ENCODE data around the gene MVK.

MVK gene

DNA sequence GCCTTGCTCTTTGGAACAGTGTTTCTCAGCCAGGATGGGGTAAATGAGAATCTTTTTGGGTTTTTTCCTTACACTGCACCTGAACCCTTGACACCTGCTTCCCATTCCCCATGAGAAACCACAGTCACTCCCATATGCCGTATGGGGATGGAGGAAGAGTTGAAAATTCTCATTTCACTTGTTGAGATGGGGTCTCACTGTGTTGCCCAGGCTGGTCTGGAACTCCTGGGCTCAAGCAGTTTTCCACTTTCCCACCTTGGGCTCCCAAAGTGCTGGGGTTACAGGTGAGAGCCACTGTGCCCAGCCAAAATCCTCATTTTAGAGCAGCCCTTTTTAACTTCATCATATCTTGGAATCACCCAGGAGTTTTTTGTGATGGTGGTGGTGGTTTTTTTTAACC lies 3.7 kb downstream of the MVK start:
- Histone ChIP-seq H3K9ac (ENCODE audit: low read length) (no peak overlapping the region), H3K4me1 (ENCODE audit: control insufficient read depth, insufficient read depth, low read length) (peaks cover 9% of the 10 kb centered on the region), H3K4me3 (ENCODE audit: low read length) (no peak overlapping the region), H3K27me3 (ENCODE audit: control insufficient read depth, insufficient read depth, low read length) (no peaks in the 10 kb centered on the region), H3K36me3 (ENCODE audit: control insufficient read depth, insufficient read depth, low read length) (peaks cover 23% of the 10 kb centered on the region), H3K27ac (ENCODE audit: low read depth, low read length) (no peak overlapping the region)

DNA sequence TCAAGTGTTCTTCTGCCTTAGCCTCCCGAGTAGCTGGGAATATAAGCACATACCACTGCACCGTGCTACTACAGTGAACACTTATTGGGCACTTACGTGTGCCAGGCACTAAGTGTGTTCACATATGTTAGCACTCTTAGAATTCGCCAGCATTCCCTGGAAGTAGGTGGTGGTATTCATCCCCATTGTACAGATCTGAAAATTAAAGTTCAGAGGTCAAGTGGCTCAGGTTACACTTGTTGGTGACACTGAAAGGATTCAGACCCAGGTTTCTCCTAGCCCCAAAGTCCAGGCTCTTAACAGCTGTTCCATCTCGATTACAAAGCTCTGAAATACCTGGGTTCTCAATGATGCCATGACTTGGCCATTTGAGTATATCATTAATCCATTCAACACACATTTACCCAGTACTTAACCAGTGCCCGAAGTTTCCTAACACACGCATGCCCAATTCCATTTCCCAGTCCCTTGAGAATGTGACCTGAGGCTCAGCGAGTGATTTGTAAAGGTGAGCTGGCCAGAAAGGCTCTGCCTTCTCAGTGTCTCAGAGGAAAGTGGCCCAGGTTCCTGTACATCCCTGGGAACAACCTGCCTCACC lies 4.8 kb downstream of the MVK start:
- Histone ChIP-seq H3K27ac (ENCODE audit: low read depth, low read length) (no peak overlapping the region), H3K36me3 (ENCODE audit: control insufficient read depth, insufficient read depth, low read length) (peaks cover 23% of the 10 kb centered on the region), H3K4me3 (ENCODE audit: low read length) (no peak overlapping the region), H3K27me3 (ENCODE audit: control insufficient read depth, insufficient read depth, low read length) (no peaks in the 10 kb centered on the region), H3K4me1 (ENCODE audit: control insufficient read depth, insufficient read depth, low read length) (peaks cover 9% of the 10 kb centered on the region), H3K9ac (ENCODE audit: low read length) (no peak overlapping the region)

DNA sequence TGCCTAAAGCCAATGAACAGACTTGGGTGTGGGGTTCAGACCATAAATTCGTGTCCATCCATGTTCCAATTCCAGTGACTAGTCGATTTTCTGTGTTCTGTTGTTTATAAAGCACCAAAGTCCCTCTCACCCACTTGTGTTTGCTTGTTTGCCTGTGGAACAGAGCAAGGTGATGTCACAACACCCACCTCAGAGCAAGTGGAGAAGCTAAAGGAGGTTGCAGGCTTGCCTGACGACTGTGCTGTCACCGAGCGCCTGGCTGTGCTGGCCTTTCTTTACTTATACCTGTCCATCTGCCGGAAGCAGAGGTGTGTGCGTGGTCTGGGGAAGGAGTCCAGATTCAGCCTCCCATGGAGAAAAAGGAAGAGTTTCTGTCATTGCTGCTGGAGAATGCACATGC lies 6.0 kb downstream of the MVK start:
- Histone ChIP-seq H3K9ac (ENCODE audit: low read length) (no peak overlapping the region), H3K27ac (ENCODE audit: low read depth, low read length) (no peak overlapping the region), H3K4me1 (ENCODE audit: control insufficient read depth, insufficient read depth, low read length) (peaks cover under 1% of the 10 kb centered on the region), H3K27me3 (ENCODE audit: control insufficient read depth, insufficient read depth, low read length) (no peaks in the 10 kb centered on the region), H3K36me3 (ENCODE audit: control insufficient read depth, insufficient read depth, low read length) (peaks cover 26% of the 10 kb centered on the region), H3K4me3 (ENCODE audit: low read length) (no peak overlapping the region)

DNA sequence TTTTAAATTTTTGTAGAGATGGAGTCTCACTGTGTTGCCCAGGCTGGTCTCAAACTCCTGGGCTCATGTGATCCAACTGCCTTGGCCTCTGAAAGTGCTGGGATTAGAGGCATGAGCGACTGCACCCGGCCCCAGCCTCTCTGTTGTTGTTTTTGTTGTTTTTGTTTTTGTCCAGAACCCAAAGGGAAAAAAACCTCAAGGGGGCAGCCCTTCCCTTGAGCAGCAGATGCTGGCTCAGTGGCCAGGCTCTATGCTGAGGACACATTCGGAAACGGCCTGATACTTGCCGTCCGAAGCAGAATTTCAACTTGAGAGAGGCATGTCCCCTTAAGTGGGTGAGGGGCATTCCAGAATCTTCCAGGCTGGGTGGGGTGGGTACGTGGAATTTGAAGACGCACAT lies 6.7 kb downstream of the MVK start:
- no peak overlapping the region for H3K9ac ChIP-seq (ENCODE audit: low read length)
- no peak overlapping the region for H3K4me3 ChIP-seq (ENCODE audit: low read length)
- H3K36me3 ChIP-seq (ENCODE audit: control insufficient read depth, insufficient read depth, low read length) = peaks cover 26% of the 10 kb centered on the region
- H3K27ac ChIP-seq (ENCODE audit: low read depth, low read length) = no peak overlapping the region
- no peaks in the 10 kb centered on the region for H3K4me1 ChIP-seq (ENCODE audit: control insufficient read depth, insufficient read depth, low read length)
- no peaks in the 10 kb centered on the region for H3K27me3 ChIP-seq (ENCODE audit: control insufficient read depth, insufficient read depth, low read length)

DNA sequence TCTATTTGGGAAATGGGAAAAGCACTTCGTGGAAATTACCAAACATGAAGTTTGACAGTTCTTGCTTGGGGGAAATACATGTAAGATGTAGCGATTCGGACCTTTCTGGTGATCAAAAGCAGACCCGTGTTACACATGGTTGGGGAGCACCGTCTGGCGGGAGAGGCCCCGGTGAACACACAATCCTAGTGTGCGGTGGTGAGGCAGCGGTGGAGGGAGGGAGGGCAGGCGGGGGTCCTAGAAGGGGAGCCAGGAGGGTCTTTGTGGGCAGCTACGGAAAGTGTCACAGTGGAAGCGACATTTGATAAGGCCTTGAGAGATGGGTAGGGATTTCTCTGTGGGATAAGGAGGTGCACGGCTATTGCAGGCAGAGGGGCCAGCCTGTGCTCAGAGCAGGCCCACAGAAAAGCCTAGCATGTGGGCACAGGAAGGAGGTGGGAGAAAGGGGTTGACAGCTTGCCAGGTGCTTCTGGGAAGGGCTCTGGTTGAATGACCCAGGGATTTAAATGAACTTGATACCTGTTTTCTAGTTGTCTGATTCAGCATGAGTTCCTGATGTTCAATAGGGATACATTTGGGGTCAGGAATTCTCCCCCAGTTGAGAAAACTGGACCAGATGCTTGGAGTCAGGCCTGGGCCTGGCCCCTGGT lies 7.2 kb downstream of the MVK start:
- Histone ChIP-seq H3K27ac (ENCODE audit: low read depth, low read length) (no peak overlapping the region), H3K36me3 (ENCODE audit: control insufficient read depth, insufficient read depth, low read length) (peaks cover 26% of the 10 kb centered on the region), H3K4me3 (ENCODE audit: low read length) (no peak overlapping the region), H3K9ac (ENCODE audit: low read length) (no peak overlapping the region), H3K4me1 (ENCODE audit: control insufficient read depth, insufficient read depth, low read length) (no peaks in the 10 kb centered on the region), H3K27me3 (ENCODE audit: control insufficient read depth, insufficient read depth, low read length) (no peaks in the 10 kb centered on the region)

DNA sequence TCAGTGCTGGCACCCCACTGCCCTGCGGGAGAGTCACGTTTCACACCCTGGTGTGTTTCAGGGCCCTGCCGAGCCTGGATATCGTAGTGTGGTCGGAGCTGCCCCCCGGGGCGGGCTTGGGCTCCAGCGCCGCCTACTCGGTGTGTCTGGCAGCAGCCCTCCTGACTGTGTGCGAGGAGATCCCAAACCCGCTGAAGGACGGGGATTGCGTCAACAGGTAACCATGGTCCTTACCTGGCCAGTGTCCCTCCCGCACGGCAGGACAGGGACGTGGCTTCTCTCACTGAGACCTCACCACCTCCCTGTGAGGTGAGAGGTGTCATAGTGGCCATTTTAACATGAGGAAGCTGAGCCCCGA lies 7.7 kb downstream of the MVK start:
- Histone ChIP-seq H3K4me1 (ENCODE audit: control insufficient read depth, insufficient read depth, low read length) (no peaks in the 10 kb centered on the region), H3K9ac (ENCODE audit: low read length) (no peak overlapping the region), H3K27me3 (ENCODE audit: control insufficient read depth, insufficient read depth, low read length) (no peaks in the 10 kb centered on the region), H3K27ac (ENCODE audit: low read depth, low read length) (no peak overlapping the region), H3K36me3 (ENCODE audit: control insufficient read depth, insufficient read depth, low read length) (peaks cover 26% of the 10 kb centered on the region), H3K4me3 (ENCODE audit: low read length) (no peak overlapping the region)

DNA sequence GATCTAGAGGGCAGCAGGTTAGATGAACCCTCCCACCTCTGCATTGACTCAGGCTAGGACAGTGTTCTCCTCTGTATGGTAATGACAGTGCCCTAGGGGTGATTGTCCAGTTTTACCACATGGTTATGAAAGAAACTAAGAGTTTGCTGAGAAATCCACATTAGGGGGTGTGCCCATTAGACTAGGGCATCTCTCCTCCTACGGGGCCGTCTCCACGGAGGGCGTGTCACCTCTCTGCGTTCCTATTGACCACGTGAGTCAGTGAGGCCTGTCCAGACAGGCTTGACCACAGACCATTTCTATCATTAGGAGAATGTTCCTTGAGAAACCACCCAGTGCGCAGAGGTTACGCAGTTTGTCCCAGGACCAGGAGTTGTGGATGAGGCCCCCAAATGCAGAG lies 8.3 kb downstream of the MVK start:
- H3K4me1 ChIP-seq (ENCODE audit: control insufficient read depth, insufficient read depth, low read length) = no peaks in the 10 kb centered on the region
- H3K9ac ChIP-seq (ENCODE audit: low read length) = no peak overlapping the region
- H3K27ac ChIP-seq (ENCODE audit: low read depth, low read length) = no peak overlapping the region
- H3K4me3 ChIP-seq (ENCODE audit: low read length) = no peak overlapping the region
- H3K27me3 ChIP-seq (ENCODE audit: control insufficient read depth, insufficient read depth, low read length) = no peaks in the 10 kb centered on the region
- H3K36me3 ChIP-seq (ENCODE audit: control insufficient read depth, insufficient read depth, low read length) = peaks cover 26% of the 10 kb centered on the region

DNA sequence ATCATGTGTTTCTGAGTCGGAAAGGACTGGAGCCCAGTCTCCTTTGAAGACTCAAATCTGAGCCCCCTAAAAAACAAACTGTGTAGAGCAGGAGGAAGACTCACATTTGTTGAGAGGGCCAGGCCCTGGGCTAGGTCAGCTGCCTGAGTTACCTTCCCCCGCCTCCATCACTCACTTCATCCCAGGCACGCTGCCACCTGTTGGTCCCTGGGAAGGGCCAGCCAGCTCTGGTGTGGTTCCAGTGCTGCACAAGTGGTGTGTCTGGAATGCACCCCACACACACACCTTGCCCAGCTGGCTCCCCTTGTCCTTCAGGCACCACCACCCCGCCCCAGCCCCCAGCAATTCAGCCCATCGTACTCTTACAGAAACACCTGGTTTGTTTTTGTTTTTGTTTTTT lies 9.0 kb downstream of the MVK start:
- Histone ChIP-seq H3K4me1 (ENCODE audit: control insufficient read depth, insufficient read depth, low read length) (no peaks in the 10 kb centered on the region), H3K4me3 (ENCODE audit: low read length) (no peak overlapping the region), H3K27ac (ENCODE audit: low read depth, low read length) (no peak overlapping the region), H3K9ac (ENCODE audit: low read length) (no peak overlapping the region), H3K36me3 (ENCODE audit: control insufficient read depth, insufficient read depth, low read length) (peaks cover 26% of the 10 kb centered on the region), H3K27me3 (ENCODE audit: control insufficient read depth, insufficient read depth, low read length) (no peaks in the 10 kb centered on the region)

DNA sequence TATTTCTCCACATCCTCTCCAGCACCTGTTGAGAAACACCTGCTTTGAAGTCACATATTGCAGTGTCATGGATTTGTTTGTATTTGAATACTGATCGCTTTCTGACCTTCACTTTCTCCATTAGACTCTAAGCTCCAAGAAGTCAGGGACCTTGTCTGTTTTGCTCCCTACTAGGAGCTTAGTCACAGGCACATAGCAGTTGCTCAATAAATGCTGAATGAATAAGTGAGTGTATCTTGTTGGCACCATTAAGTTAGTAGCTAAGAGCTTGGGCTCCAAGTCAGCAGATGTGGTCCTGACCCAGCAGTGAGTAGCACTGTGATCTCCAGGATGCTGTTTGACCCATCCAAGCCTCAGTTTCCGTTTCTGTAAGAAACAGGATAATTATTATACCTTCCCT lies 10.1 kb downstream of the MVK start:
- Histone ChIP-seq H3K4me1 (ENCODE audit: control insufficient read depth, insufficient read depth, low read length) (no peaks in the 10 kb centered on the region), H3K27me3 (ENCODE audit: control insufficient read depth, insufficient read depth, low read length) (no peaks in the 10 kb centered on the region), H3K36me3 (ENCODE audit: control insufficient read depth, insufficient read depth, low read length) (peaks cover 17% of the 10 kb centered on the region), H3K4me3 (ENCODE audit: low read length) (no peak overlapping the region), H3K27ac (ENCODE audit: low read depth, low read length) (no peak overlapping the region), H3K9ac (ENCODE audit: low read length) (no peak overlapping the region)

DNA sequence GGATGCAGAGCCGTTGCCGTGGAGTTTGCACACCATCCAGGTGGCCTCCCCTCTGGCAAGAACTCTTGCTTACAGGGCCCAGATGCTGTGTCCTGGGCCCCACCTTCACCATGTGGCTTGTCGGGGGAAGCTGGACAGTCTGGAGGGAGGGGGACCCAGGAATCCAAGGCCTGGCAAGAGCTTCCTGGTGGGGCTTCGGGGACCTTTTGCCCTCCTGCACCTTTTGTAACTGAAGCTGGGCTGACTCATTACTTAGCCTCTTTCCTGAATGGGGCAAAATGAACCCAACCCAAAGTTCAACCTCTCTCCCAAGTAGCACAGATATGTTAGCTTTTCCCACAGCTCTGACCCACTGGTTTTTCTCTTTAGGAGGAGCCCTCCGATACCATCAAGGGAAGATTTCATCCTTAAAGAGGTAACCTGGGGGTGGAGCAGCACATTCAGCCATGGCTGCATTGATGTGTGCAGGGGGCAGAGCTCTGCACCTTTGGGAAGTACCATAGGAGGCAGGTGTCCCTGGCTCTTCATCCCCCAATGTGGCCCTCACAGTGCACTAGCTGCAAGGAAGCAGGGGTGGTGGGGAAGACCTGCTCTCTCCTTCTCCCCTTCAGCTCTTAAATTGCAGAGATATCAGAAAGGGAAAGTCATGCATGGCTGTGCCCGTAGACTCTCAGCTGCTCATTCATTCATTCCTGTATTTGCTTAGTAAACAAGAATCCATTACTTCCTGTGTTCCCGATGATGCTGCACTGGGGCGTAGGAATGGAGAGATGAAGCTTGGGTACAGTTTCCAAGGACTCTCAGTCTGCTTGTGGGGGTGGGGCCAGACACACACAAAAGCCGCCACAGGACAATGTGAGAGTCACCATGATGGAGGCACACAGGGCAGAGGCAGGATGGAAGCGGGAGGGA lies 13.0 kb downstream of the MVK start:
- Histone ChIP-seq H3K36me3 (ENCODE audit: control insufficient read depth, insufficient read depth, low read length) (peaks cover 6% of the 10 kb centered on the region), H3K27ac (ENCODE audit: low read depth, low read length) (no peak overlapping the region), H3K27me3 (ENCODE audit: control insufficient read depth, insufficient read depth, low read length) (no peaks in the 10 kb centered on the region), H3K9ac (ENCODE audit: low read length) (no peak overlapping the region), H3K4me3 (ENCODE audit: low read length) (no peak overlapping the region), H3K4me1 (ENCODE audit: control insufficient read depth, insufficient read depth, low read length) (no peaks in the 10 kb centered on the region)

DNA sequence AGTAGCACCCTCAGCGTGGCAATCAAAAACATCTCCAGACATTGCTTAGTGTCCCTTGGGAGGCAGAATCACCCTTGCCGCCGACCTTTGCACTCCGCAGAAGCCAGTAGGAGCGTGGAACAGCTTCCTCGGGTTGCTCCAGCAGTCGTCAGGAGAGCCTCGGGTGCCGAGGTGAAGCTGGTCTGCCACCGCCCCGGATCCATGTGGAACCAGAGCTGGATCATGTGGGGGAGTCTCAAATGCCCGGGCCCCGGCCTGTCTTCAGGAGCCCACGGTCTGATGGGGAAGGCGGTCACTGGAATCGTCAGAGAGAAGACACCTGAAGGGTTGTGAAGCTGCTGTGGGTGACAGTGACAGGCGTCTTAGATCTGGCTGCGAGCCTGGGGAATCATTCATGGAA lies 14.3 kb downstream of the MVK start:
- Histone ChIP-seq H3K36me3 (ENCODE audit: control insufficient read depth, insufficient read depth, low read length) (peaks cover 8% of the 10 kb centered on the region), H3K27ac (ENCODE audit: low read depth, low read length) (no peak overlapping the region), H3K4me1 (ENCODE audit: control insufficient read depth, insufficient read depth, low read length) (no peaks in the 10 kb centered on the region), H3K9ac (ENCODE audit: low read length) (no peak overlapping the region), H3K27me3 (ENCODE audit: control insufficient read depth, insufficient read depth, low read length) (no peaks in the 10 kb centered on the region), H3K4me3 (ENCODE audit: low read length) (no peak overlapping the region)

DNA sequence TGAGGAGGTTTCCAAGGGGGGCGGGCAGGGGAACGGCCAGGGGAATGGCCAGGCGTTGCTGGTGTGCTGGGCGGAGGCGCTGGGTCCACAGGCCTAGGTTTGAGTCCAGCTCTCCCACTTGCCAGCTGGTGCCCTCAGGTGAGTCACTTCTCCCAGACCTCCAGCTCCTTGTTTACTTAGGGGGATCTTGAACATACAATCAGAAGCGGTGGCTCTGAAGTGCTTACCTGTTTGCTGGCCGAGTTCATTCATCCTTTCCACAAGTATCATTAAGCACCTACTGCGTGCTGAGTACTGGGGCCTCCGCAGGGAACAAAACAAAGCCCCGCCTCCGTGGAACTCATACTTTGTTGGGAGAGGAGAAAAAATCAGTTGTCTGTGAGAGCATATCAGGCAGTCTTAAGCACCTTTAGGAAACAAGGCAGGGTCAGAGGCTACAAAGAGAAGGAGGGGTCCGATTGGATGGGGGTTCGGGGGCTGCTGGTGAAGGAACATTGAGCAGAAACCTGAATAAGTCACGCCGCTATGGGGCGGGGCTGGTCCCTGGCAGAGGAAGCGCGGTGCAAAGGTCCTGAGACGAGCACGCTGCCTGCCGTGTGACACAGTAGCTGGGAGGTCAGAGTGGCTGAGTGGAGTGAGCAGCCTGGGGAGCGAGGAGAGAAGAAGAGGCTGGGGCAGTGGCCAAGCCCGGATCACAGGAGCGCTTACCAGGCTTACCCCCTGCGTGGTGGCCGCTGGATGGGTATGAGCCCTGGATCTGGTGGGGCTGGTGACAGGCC lies 15.1 kb downstream of the MVK start:
- no peak overlapping the region for H3K9ac ChIP-seq (ENCODE audit: low read length)
- H3K27ac ChIP-seq (ENCODE audit: low read depth, low read length) = no peak overlapping the region

More for the DNA sequence above, 15.1 kb downstream of the MVK start:
- Histone ChIP-seq H3K4me1 (ENCODE audit: control insufficient read depth, insufficient read depth, low read length) (no peaks in the 10 kb centered on the region), H3K36me3 (ENCODE audit: control insufficient read depth, insufficient read depth, low read length) (peaks cover 7% of the 10 kb centered on the region), H3K27me3 (ENCODE audit: control insufficient read depth, insufficient read depth, low read length) (no peaks in the 10 kb centered on the region), H3K4me3 (ENCODE audit: low read length) (no peak overlapping the region)
